Measurements from ENCODE around the gene GPR27.

Gene GPR27

GRCh38 chr3:71713041-71713440 is 40.6 kb upstream of the GPR27 start:
- TF ChIP-seq ZNF701 (tag by site-specific recombination; IDR thresholded peaks at IDR 0.05): no peak
- no peak for TF ChIP-seq BCL11A (tag by site-specific recombination; IDR thresholded peaks at IDR 0.05; ENCODE audit: low read depth)
- no peak for TF ChIP-seq ZNF398 (tag by site-specific recombination; IDR thresholded peaks at IDR 0.05)
- no peak for TF ChIP-seq ELK4 (IDR thresholded peaks at IDR 0.05; ENCODE audit: borderline replicate concordance, low read depth, low read length)
- no peak for TF ChIP-seq SP7 (tag by site-specific recombination; IDR thresholded peaks at IDR 0.05)
- no peak for TF ChIP-seq ZFP69B (tag by site-specific recombination; IDR thresholded peaks at IDR 0.05)
- TF ChIP-seq ZNF561 (tag by site-specific recombination; IDR thresholded peaks at IDR 0.05; ENCODE audit: borderline replicate concordance): no peak
- TF ChIP-seq ZNF530 (tag by site-specific recombination; IDR thresholded peaks at IDR 0.05; ENCODE audit: low read depth): no peak
- TF ChIP-seq ZNF211 (tag by site-specific recombination; IDR thresholded peaks at IDR 0.05; ENCODE audit: low read depth): no peak
- TF ChIP-seq SALL2 (tag by site-specific recombination; IDR thresholded peaks at IDR 0.05; ENCODE audit: borderline replicate concordance): no peak
- TF ChIP-seq ZNF423 (tag by site-specific recombination; IDR thresholded peaks at IDR 0.05): no peak
- TF ChIP-seq ZNF426 (tag by site-specific recombination; IDR thresholded peaks at IDR 0.05): no peak
- TF ChIP-seq ZNF138 (tag by site-specific recombination; IDR thresholded peaks at IDR 0.05; ENCODE audit: borderline replicate concordance): no peak
- TF ChIP-seq, protein P1, sequence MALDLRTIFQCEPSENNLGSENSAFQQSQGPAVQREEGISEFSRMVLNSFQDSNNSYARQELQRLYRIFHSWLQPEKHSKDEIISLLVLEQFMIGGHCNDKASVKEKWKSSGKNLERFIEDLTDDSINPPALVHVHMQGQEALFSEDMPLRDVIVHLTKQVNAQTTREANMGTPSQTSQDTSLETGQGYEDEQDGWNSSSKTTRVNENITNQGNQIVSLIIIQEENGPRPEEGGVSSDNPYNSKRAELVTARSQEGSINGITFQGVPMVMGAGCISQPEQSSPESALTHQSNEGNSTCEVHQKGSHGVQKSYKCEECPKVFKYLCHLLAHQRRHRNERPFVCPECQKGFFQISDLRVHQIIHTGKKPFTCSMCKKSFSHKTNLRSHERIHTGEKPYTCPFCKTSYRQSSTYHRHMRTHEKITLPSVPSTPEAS (tag by site-specific recombination; IDR thresholded peaks at IDR 0.05): no peak
- no peak for TF ChIP-seq ATF2 (tag by site-specific recombination; IDR thresholded peaks at IDR 0.05; ENCODE audit: low read depth)
- no peak for TF ChIP-seq KLF10 (tag by site-specific recombination; IDR thresholded peaks at IDR 0.05)
- no peak for TF ChIP-seq SETDB1 (IDR thresholded peaks at IDR 0.05; ENCODE audit: insufficient read length, low read length)
- no peaks in the 10 kb centered on the region for H3K9me3 ChIP-seq (ENCODE audit: control insufficient read depth, insufficient read depth, low read depth, low read length)
- peaks cover 0 to 15% of the 10 kb centered on the region in 2 experiments; a peak in 1 of 3 replicates for H3K36me3 ChIP-seq (ENCODE audit: control insufficient read depth in 2 of 2, insufficient read depth in 1 of 2, low read length in 2 of 2)
- ChIA-PET CTCF (interaction anchor here (0.5 to 1.2 kb wide), 4 partner anchors 16 to 953 kb away, joined by 3 read pairs; no protein-coding TSS in a partner anchor), POLR2A (no interaction called here)
- H3K4me3 ChIP-seq (ENCODE audit: low read depth, low read length): no peak overlapping the region
- H3K27ac ChIP-seq (ENCODE audit: extremely low read depth, low read depth, low read length): no peak overlapping the region
- no peaks in the 10 kb centered on the region for H3K4me1 ChIP-seq (ENCODE audit: control insufficient read depth, insufficient read depth, low read length)

- POLR2A ChIA-PET: no interaction called here
- CTCF ChIA-PET: no interaction called here
- no peak for TF ChIP-seq ZNF747 (tag by site-specific recombination; IDR thresholded peaks at IDR 0.05)
- no peak for TF ChIP-seq ZNF704 (tag by site-specific recombination; IDR thresholded peaks at IDR 0.05)
- TF ChIP-seq FEZF1 (tag by site-specific recombination; IDR thresholded peaks at IDR 0.05): no peak
- TF ChIP-seq ZNF24 (tag by site-specific recombination; IDR thresholded peaks at IDR 0.05): no peak
- no peak for TF ChIP-seq TSHZ1 (tag by site-specific recombination; IDR thresholded peaks at IDR 0.05; ENCODE audit: borderline replicate concordance)
- TF ChIP-seq YY1 (tag by site-specific recombination; IDR thresholded peaks at IDR 0.05): no peak
- TF ChIP-seq ZNF274 (IDR thresholded peaks at IDR 0.05; ENCODE audit: low read length): no peak
- no peak for TF ChIP-seq ZNF274 (tag by site-specific recombination; IDR thresholded peaks at IDR 0.05; ENCODE audit: borderline replicate concordance)
Observed at GRCh38 chr3:71714595-71714994, 39.1 kb upstream of the GPR27 start.

More at GRCh38 chr3:71714595-71714994, 39.1 kb upstream of the GPR27 start:
- H3K9me3 ChIP-seq (ENCODE audit: control insufficient read depth, insufficient read depth, low read depth, low read length): no peaks in the 10 kb centered on the region
- H3K36me3 ChIP-seq (ENCODE audit: control insufficient read depth in 2 of 2, insufficient read depth in 1 of 2, low read length in 2 of 2): peaks cover 0 to 7% of the 10 kb centered on the region in 2 experiments; a peak in 1 of 3 replicates
- H3K4me1 ChIP-seq (ENCODE audit: control insufficient read depth, insufficient read depth, low read length): no peaks in the 10 kb centered on the region
- no peak overlapping the region for H3K27ac ChIP-seq (ENCODE audit: extremely low read depth, low read depth, low read length)
- no peak overlapping the region for H3K4me3 ChIP-seq (ENCODE audit: low read depth, low read length)

Measured in HEK293 (cell line).